MM.1S (cell line): ENCODE data around the gene ANXA9.

ENCODE experiments used
- CTCF ChIP-seq: fragments of 300-600 bp; sonication (generic); IDR thresholded peaks from 2 replicates; pipeline ENCODE4 v1.5.1; 2016; ENCODE audit warnings: antibody characterized with exemption, low read length, mixed read lengths
- EZH2 ChIP-seq: fragments of 300-600 bp; sonication (generic); optimal IDR thresholded peaks from 2 replicates; pipeline ENCODE3; 2017; ENCODE audit warnings: low read depth, mild to moderate bottlenecking, antibody characterized with exemption, low read length, mixed read lengths
- EZH2phosphoT487 ChIP-seq: fragments of 300-600 bp; sonication (generic); IDR thresholded peaks from 2 replicates; pipeline ENCODE4 v1.6.1; 2018; ENCODE audit warnings: antibody characterized with exemption, low read length

- TF ChIP-seq CTCF (no peak), EZH2 (no peak), EZH2phosphoT487 (no peak)
Measured at GRCh38 chr1:151001602-151002001, 19.5 kb downstream of the ANXA9 start.
